ENCODE data around the gene RUVBL1.
"Not testable (repeated sequence)": the region's sequence is repeated elsewhere in the genome, so short reads cannot be mapped to it uniquely, and the experiment has no call there.

RUVBL1 gene

GRCh38 chr3:128123538-128124368 is at the start of gene RUVBL1:
RUVBL1 (minus strand) TSS chr3:128123812; CDS start chr3:128123724, 88 bp downstream.
- peak within 1 kb of the TSS; percentile 79 for H3K27ac ChIP-seq (ENCODE audit: low read depth, low read length)
- no peaks in the 10 kb centered on the region for H3K27me3 ChIP-seq (ENCODE audit: control insufficient read depth, insufficient read depth, low read length)
- H3K4me3 ChIP-seq (ENCODE audit: low read length), result peak within 1 kb of the TSS; percentile 96
- peak within 1 kb of the TSS; percentile 63 for H3K9ac ChIP-seq (ENCODE audit: low read length)
- H3K36me3 ChIP-seq (ENCODE audit: control insufficient read depth, insufficient read depth, low read length), result no peaks in the 10 kb centered on the region
- H3K4me1 ChIP-seq (ENCODE audit: control insufficient read depth, insufficient read depth, low read length), result peaks cover 5% of the 10 kb centered on the region

- H3K4me3 ChIP-seq (ENCODE audit: low read length), result no peak overlapping the region
- no peak overlapping the region for H3K9ac ChIP-seq (ENCODE audit: low read length)
- H3K27ac ChIP-seq (ENCODE audit: low read depth, low read length), result no peak overlapping the region
- no peaks in the 10 kb centered on the region for H3K36me3 ChIP-seq (ENCODE audit: control insufficient read depth, insufficient read depth, low read length)
- peaks cover 3% of the 10 kb centered on the region for H3K4me1 ChIP-seq (ENCODE audit: control insufficient read depth, insufficient read depth, low read length)
- H3K27me3 ChIP-seq (ENCODE audit: control insufficient read depth, insufficient read depth, low read length), result no peaks in the 10 kb centered on the region
Observed at GRCh38 chr3:128173200-128173599, 49.6 kb upstream of the RUVBL1 start.

GRCh38 chr3:128170866-128171516 is 47.4 kb upstream of the RUVBL1 start:
- no peak overlapping the region for H3K27ac ChIP-seq (ENCODE audit: low read depth, low read length)
- no peak overlapping the region for H3K4me3 ChIP-seq (ENCODE audit: low read length)
- H3K27me3 ChIP-seq (ENCODE audit: control insufficient read depth, insufficient read depth, low read length), result no peaks in the 10 kb centered on the region
- no peaks in the 10 kb centered on the region for H3K36me3 ChIP-seq (ENCODE audit: control insufficient read depth, insufficient read depth, low read length)
- H3K9ac ChIP-seq (ENCODE audit: low read length), result no peak overlapping the region
- peaks cover 3% of the 10 kb centered on the region for H3K4me1 ChIP-seq (ENCODE audit: control insufficient read depth, insufficient read depth, low read length)

GRCh38 chr3:128168836-128169235 is 45.2 kb upstream of the RUVBL1 start:
- H3K27ac ChIP-seq (ENCODE audit: low read depth, low read length), result no peak overlapping the region
- H3K27me3 ChIP-seq (ENCODE audit: control insufficient read depth, insufficient read depth, low read length), result no peaks in the 10 kb centered on the region
- H3K36me3 ChIP-seq (ENCODE audit: control insufficient read depth, insufficient read depth, low read length), result no peaks in the 10 kb centered on the region
- peaks cover 3% of the 10 kb centered on the region for H3K4me1 ChIP-seq (ENCODE audit: control insufficient read depth, insufficient read depth, low read length)
- H3K9ac ChIP-seq (ENCODE audit: low read length), result no peak overlapping the region
- H3K4me3 ChIP-seq (ENCODE audit: low read length), result no peak overlapping the region

GRCh38 chr3:128167973-128168674 is 44.5 kb upstream of the RUVBL1 start:
- peaks cover 3% of the 10 kb centered on the region for H3K4me1 ChIP-seq (ENCODE audit: control insufficient read depth, insufficient read depth, low read length)
- no peak overlapping the region for H3K4me3 ChIP-seq (ENCODE audit: low read length)

GRCh38 chr3:128167646-128167972 is 44.0 kb upstream of the RUVBL1 start:
- no peak overlapping the region for H3K27ac ChIP-seq (ENCODE audit: low read depth, low read length)
- no peaks in the 10 kb centered on the region for H3K27me3 ChIP-seq (ENCODE audit: control insufficient read depth, insufficient read depth, low read length)
- H3K4me3 ChIP-seq (ENCODE audit: low read length), result no peak overlapping the region
- peaks cover 3% of the 10 kb centered on the region for H3K4me1 ChIP-seq (ENCODE audit: control insufficient read depth, insufficient read depth, low read length)
- no peaks in the 10 kb centered on the region for H3K36me3 ChIP-seq (ENCODE audit: control insufficient read depth, insufficient read depth, low read length)
- no peak overlapping the region for H3K9ac ChIP-seq (ENCODE audit: low read length)

More at GRCh38 chr3:128167973-128168674, 44.5 kb upstream of the RUVBL1 start:
- H3K27ac ChIP-seq (ENCODE audit: low read depth, low read length), result no peak overlapping the region
- H3K9ac ChIP-seq (ENCODE audit: low read length), result no peak overlapping the region
- H3K36me3 ChIP-seq (ENCODE audit: control insufficient read depth, insufficient read depth, low read length), result no peaks in the 10 kb centered on the region
- H3K27me3 ChIP-seq (ENCODE audit: control insufficient read depth, insufficient read depth, low read length), result no peaks in the 10 kb centered on the region

GRCh38 chr3:128166971-128167453 is 43.4 kb upstream of the RUVBL1 start:
- Histone ChIP-seq H3K36me3 (ENCODE audit: control insufficient read depth, insufficient read depth, low read length) (no peaks in the 10 kb centered on the region), H3K4me3 (ENCODE audit: low read length) (no peak overlapping the region), H3K27ac (ENCODE audit: low read depth, low read length) (no peak overlapping the region)

GRCh38 chr3:128163432-128163831 is 39.8 kb upstream of the RUVBL1 start:
- Histone ChIP-seq H3K9ac (ENCODE audit: low read length) (no peak overlapping the region), H3K27ac (ENCODE audit: low read depth, low read length) (no peak overlapping the region), H3K27me3 (ENCODE audit: control insufficient read depth, insufficient read depth, low read length) (no peaks in the 10 kb centered on the region), H3K4me1 (ENCODE audit: control insufficient read depth, insufficient read depth, low read length) (no peaks in the 10 kb centered on the region), H3K36me3 (ENCODE audit: control insufficient read depth, insufficient read depth, low read length) (no peaks in the 10 kb centered on the region), H3K4me3 (ENCODE audit: low read length) (no peak overlapping the region)

More at GRCh38 chr3:128166971-128167453, 43.4 kb upstream of the RUVBL1 start:
- Histone ChIP-seq H3K9ac (ENCODE audit: low read length) (no peak overlapping the region), H3K4me1 (ENCODE audit: control insufficient read depth, insufficient read depth, low read length) (peaks cover 3% of the 10 kb centered on the region), H3K27me3 (ENCODE audit: control insufficient read depth, insufficient read depth, low read length) (no peaks in the 10 kb centered on the region)

- Histone ChIP-seq H3K27me3 (ENCODE audit: control insufficient read depth, insufficient read depth, low read length) (no peaks in the 10 kb centered on the region), H3K27ac (ENCODE audit: low read depth, low read length) (no peak overlapping the region), H3K36me3 (ENCODE audit: control insufficient read depth, insufficient read depth, low read length) (no peaks in the 10 kb centered on the region), H3K4me3 (ENCODE audit: low read length) (no peak overlapping the region), H3K9ac (ENCODE audit: low read length) (no peak overlapping the region), H3K4me1 (ENCODE audit: control insufficient read depth, insufficient read depth, low read length) (no peaks in the 10 kb centered on the region)
Observed at GRCh38 chr3:128160661-128161060, 37.0 kb upstream of the RUVBL1 start.

GRCh38 chr3:128155616-128156360 is 32.2 kb upstream of the RUVBL1 start:
- Histone ChIP-seq H3K36me3 (ENCODE audit: control insufficient read depth, insufficient read depth, low read length) (no peaks in the 10 kb centered on the region), H3K9ac (ENCODE audit: low read length) (no peak overlapping the region), H3K27me3 (ENCODE audit: control insufficient read depth, insufficient read depth, low read length) (no peaks in the 10 kb centered on the region), H3K4me1 (ENCODE audit: control insufficient read depth, insufficient read depth, low read length) (no peaks in the 10 kb centered on the region), H3K27ac (ENCODE audit: low read depth, low read length) (no peak overlapping the region), H3K4me3 (ENCODE audit: low read length) (no peak overlapping the region)

GRCh38 chr3:128154354-128154753 is 30.7 kb upstream of the RUVBL1 start:
- not testable (repeated sequence) for H3K27ac ChIP-seq (ENCODE audit: low read depth, low read length); H3K4me1 ChIP-seq (ENCODE audit: control insufficient read depth, insufficient read depth, low read length); H3K36me3 ChIP-seq (ENCODE audit: control insufficient read depth, insufficient read depth, low read length); H3K27me3 ChIP-seq (ENCODE audit: control insufficient read depth, insufficient read depth, low read length)
- H3K9ac ChIP-seq (ENCODE audit: low read length), result peak overlapping the region; percentile 68
- H3K4me3 ChIP-seq (ENCODE audit: low read length), result peak overlapping the region; percentile 69

Data from rectal smooth muscle tissue (tissue), 1 donor.